NB4 (cell line): ENCODE results near the gene FOLR2.

ENCODE experiments used
- POLR2A ChIP-seq: IDR thresholded peaks from 2 replicates; pipeline ENCODE4 v1.6.1; 2011; ENCODE audit warnings: mild to moderate bottlenecking; ENCODE audit not compliant: insufficient read length; ENCODE audit errors: extremely low read depth
- TF ChIP-seq, protein P1 (sequence below): IDR thresholded peaks from one replicate; pipeline ENCODE4 v1.5.1; 2012; ENCODE audit warnings: low read depth, low read length

DNA sequence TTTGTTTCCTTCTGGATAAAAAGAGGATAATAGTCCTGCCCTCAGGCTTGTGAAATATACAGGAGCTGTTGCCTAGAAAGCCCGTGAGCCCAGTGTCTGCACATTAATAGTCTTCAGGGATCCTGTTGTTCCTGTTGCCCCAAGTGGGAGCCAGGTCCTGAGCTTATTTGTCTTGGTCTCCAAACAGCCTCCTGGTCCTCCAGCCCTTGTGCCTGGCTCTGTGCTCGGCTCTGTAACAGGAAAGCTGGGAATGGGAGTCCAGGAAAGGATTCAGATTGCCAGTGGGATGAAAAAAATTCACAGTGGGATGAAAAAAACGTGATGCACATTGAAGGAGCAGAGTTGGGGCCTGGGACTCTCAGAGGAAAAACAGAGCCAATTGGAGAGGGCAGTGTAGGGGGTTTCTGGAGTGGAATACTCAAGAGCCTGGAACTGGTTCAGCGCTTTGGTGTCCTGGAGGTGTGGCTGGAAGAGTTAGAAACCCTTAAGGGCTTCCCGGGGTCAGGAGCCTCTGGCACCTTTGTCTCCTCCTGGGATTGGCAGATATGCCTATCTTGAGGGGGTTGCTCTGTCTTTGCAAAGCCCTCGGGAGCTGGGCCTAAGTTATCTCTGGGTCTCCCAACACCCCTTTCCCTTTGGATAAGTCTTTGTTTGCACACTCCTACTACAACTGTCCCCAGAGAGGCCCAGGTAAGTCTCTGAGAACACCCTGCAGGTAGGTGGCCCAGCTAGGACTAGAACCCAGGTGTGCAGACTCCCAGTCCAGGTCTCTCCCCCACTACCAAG, 5.7 kb downstream of the FOLR2 start:
- TF ChIP-seq, protein P1, sequence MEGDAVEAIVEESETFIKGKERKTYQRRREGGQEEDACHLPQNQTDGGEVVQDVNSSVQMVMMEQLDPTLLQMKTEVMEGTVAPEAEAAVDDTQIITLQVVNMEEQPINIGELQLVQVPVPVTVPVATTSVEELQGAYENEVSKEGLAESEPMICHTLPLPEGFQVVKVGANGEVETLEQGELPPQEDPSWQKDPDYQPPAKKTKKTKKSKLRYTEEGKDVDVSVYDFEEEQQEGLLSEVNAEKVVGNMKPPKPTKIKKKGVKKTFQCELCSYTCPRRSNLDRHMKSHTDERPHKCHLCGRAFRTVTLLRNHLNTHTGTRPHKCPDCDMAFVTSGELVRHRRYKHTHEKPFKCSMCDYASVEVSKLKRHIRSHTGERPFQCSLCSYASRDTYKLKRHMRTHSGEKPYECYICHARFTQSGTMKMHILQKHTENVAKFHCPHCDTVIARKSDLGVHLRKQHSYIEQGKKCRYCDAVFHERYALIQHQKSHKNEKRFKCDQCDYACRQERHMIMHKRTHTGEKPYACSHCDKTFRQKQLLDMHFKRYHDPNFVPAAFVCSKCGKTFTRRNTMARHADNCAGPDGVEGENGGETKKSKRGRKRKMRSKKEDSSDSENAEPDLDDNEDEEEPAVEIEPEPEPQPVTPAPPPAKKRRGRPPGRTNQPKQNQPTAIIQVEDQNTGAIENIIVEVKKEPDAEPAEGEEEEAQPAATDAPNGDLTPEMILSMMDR = no peak
- no peak for TF ChIP-seq POLR2A
